Stimulated activated CD4-positive, alpha-beta T cell treated with anti-CD3 and anti-CD28 coated beads, Interleukin-15, amount 100 ng/mL, for 1 hour (primary cell): ENCODE measurements around the gene TMED6.
"Not testable (repeated sequence)": the region's sequence is repeated elsewhere in the genome, so short reads cannot be mapped to it uniquely, and the experiment has no call there.

ENCODE experiments used
- DNase-seq, 2 donors: peaks; one replicate each; pipeline ENCODE4 v3.0.0-alpha.2; 2020; ENCODE audit warnings: low read depth in 1 of 2, low spot score in 1 of 2

Gene TMED6

DNA sequence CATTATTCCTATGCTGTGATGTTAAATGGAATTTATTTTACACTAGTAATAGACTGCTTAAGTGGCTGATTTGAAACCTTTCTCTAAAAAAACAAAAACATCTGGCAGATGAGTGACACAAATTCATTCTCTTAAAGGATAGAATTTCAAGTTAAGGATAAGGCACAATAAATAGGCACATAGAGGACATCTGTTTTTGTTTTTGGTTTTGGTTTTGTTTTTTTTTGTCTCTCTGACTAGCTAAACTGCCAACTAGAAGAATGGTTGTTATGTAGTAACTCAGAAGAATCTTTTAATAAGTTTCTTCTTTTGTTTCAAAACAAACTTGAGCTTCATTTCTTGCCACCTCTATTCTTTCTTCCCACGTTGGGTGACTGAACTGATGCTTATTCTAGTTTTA, 45.6 kb downstream of the TMED6 start:
- no peak for DNase-seq

DNA sequence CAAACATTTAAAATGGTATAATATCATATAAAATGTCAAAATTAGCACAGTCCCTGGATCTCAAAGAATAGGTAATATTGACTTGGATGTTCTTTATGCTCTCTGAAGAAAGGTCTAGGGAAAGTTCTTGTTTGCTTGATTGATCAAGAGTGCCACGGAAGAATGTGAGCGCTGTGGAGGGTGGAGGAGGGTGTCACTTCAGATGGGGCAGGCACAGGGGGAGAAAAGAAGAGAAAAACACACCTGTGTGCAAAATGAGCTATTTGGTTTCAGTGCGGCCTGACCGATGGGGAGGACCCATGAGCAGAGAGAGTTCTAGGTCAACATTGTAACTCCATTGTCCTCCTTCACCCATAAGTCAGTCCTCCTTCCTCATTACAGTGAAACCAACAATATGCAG, 49.3 kb downstream of the TMED6 start:
- DNase-seq, result no peak

DNA sequence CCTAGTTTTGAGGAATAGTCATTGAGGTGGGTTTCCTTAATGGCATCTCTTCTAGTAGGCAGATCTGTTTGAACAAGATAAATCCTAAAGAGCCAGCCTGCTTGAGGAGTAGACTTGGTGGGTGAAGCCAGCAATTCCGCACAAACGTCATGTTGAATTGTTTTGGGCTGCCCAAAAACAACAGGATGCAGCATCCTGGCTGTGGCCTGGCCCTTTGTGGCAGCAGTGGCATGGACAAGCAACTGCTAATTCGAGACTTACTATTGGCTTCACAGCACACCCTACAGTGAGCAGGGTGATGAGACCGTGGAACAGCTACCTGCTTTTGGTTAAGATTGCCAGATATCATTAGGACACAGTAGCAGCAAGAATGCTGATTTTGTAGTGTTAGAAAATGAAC, 49.7 kb downstream of the TMED6 start:
- DNase-seq, result no peak

DNA sequence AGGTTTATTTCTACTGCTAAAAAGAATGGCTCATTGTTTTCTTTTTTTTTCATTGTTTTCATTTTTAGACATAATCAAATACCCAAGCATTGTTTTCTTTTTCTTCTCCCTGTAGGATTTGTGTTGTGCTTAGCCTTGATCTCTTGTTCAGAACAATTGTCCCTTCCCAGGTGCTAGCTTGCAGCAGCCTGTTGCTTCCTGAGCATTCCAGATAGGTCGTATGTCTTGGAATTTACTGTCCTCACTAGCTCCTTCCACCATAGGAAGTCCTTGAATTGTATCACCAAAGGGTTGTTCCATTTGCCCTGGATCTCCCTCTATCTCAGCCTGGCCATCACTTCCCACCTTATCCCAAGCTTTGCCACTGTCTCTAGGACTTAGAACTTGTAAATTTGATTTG, 50.4 kb downstream of the TMED6 start:
- DNase-seq, result no peak

DNA sequence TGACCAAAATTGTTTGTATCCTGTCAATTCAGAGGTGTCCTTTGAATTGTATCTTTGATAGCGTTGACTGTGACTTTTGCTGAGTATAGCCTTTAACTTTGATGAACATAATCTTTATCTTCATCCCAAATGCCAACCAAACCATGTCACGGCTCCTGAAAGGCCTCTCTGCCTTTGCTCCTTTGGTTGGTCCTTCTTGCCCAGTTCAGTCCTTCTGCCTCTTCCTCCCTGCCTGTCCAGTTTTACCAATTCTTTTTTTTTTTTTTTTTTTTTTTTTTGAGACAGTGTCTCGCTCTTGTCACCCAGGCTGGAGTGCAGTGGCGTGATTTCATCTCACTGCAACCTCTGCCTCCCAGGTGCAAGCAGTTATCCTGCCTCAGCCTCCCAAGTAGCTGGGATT, 53.3 kb downstream of the TMED6 start:
- no peak for DNase-seq

DNA sequence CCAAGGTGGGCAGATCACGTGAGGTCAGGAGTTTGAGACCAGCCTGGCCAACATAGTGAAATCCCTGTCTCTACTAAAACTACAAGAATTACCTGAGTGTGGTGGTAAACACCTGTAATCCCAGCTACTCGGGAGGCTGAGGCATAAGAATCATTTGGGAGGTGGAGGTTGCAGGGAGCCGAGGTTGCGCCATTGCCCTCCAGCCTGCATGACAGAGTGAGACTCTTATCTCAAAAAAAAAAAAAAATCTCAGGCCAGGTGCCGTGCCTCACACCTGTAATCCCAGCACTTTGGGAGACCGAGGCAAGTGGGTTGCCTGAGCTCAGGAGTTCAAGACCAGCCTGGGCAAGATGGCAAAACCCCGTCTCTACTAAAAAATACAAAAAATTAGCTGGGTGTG, 54.8 kb downstream of the TMED6 start:
- not testable (repeated sequence) for DNase-seq

DNA sequence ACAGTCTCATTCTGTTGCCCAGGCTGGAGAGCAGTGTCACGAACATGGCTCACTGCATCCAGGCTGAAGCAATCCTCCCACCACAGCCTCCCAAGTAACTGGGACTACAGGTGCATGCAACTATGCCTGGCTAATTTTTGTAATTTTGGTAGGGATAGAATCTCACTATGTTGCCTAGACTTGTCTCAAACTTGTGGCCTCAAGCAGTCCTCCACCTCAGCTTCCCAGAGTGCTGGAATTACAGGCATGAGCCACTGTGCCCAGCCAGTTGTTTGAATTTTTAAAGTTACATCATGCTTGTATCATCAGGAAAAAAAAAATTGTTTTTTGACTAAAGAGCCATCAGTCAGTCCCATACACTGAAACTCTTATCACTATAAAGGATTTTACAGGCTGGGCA, 57.5 kb downstream of the TMED6 start:
- no peak for DNase-seq

DNA sequence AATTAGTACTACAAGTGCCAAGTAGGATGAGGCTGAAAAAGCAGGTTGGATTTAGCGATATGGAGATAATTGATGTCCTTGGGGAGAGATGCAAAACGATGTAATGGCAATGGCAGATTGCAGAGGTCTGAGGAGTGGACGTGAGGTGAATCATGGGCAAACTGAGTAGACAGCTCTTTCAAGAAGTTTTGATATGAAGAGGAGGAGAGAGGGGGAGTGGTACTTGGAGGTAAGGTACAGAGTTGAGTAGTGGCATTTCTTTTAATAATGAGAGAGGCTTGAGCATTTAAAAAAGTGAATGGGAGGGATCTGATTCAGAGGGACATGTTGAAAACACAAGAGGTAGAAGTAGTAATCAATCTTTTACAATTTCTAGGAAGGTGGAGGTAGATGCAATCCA, 58.2 kb downstream of the TMED6 start:
- no peak for DNase-seq
